Renal cortex interstitium (tissue), 11 donors: ENCODE data around the gene ATAD5. TPM values are rescaled to one million over a fixed set of nuclear protein-coding genes. Genes with fewer than 3 reads are reported as not detected.
"Not testable (repeated sequence)": the region's sequence is repeated elsewhere in the genome, so short reads cannot be mapped to it uniquely, and the experiment has no call there.

Experiments
- DNase-seq, 11 donors: peaks; one replicate each; pipeline ENCODE4 v3.0.0-alpha.2; 2013; ENCODE audit warnings: low read depth in 9 of 11, low spot score in 4 of 11; ENCODE audit errors: extremely low read depth in 1 of 11
- polyA plus RNA-seq, 3 donors: library from polyadenylated mRNA; unstranded; fragments of 120-200 nt; gene quantifications; one replicate each; pipeline ENCODE4 v1.2.1, GENCODE V29; 2013; ENCODE audit not compliant: insufficient read length in 3 of 3

The ATAD5 gene
- polyA plus RNA-seq, 3 donors = 6.6 to 8.5 (median 8.4) TPM

- DNase-seq = no peak
These were observed 54.4 kb downstream of the ATAD5 start for GRCh38 chr17:30886187-30886586.

GRCh38 chr17:30894236-30894635 is 62.5 kb downstream of the ATAD5 start:
- no peak for DNase-seq

- DNase-seq = no peak
These were observed 65.5 kb downstream of the ATAD5 start for GRCh38 chr17:30897311-30897710.

- peak in 2 of 11 donors; percentile 14 to 49 for DNase-seq
These were observed 74.0 kb downstream of the ATAD5 start for GRCh38 chr17:30905742-30906100.

GRCh38 chr17:30906101-30906911 is 74.5 kb downstream of the ATAD5 start, which contains the start of gene TEFM:
Gene TEFM, minus strand, starts transcription at chr17:30906238. Its CDS starts 40 bp downstream, at chr17:30906198.
- peak; percentile 80 to 90 (median 86) for DNase-seq

- no peak for DNase-seq
These were observed 77.1 kb downstream of the ATAD5 start for GRCh38 chr17:30908717-30909420.

GRCh38 chr17:30910151-30910550 is 78.4 kb downstream of the ATAD5 start:
- DNase-seq = not testable (repeated sequence)

GRCh38 chr17:30913955-30914354 is 82.2 kb downstream of the ATAD5 start:
- DNase-seq = no peak

GRCh38 chr17:30915833-30916611 is 84.3 kb downstream of the ATAD5 start:
- no peak for DNase-seq

GRCh38 chr17:30917050-30917449 is 85.3 kb downstream of the ATAD5 start:
- no peak for DNase-seq

- DNase-seq = no peak
These were observed 88.5 kb downstream of the ATAD5 start for GRCh38 chr17:30920282-30920681.

- no peak for DNase-seq
These were observed 89.1 kb downstream of the ATAD5 start for GRCh38 chr17:30920683-30921543.

- peak in 2 of 11 donors; percentile 1 to 6 for DNase-seq
These were observed 89.9 kb downstream of the ATAD5 start, which contains the start of gene ADAP2 for GRCh38 chr17:30921544-30922196. Gene ADAP2, plus strand, starts transcription at chr17:30921945. Its CDS starts 70 bp downstream, at chr17:30922015.

GRCh38 chr17:30922235-30923030 is 90.7 kb downstream of the ATAD5 start:
- DNase-seq = peak in 1 of 11 donors; percentile 4

GRCh38 chr17:30924341-30924740 is 92.6 kb downstream of the ATAD5 start:
- no peak for DNase-seq

- DNase-seq = no peak
These were observed 94.8 kb downstream of the ATAD5 start for GRCh38 chr17:30926516-30926915.

GRCh38 chr17:30927756-30928155 is 96.0 kb downstream of the ATAD5 start:
- no peak for DNase-seq
